ENCODE data around the gene COL15A1. TPM values are rescaled to one million over a fixed set of nuclear protein-coding genes. Genes with fewer than 3 reads are reported as not detected.
A peak's percentile ranks its signal among the peaks of the same experiment; 100 is the strongest.

The COL15A1 gene
- total RNA-seq, 3 donors from 2014 or later: 0.05 to 0.16 (median 0.10) TPM

DNA sequence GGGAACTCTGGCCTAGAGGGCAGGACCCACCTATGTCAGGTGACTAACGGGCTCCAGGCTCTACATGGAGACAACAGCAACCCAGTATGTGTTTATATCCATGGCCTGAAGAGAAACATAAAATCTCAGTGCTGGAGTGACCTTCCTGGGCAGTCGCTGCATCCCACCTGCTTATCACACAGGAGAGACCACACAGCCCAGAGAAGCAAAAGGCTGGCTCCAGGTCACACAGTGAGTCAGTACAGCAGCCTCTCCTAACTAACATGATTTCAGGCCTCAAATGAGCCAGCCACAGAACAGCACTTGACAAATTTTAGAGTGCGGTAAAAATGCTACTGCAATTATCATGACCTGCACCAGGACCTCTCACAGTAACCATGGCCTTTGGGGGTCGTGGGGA, 107.2 kb downstream of the COL15A1 start:
- Mint-ChIP-seq H3K36me3 (ENCODE audit: insufficient read depth) (no peaks in the 10 kb centered on the region), H3K4me3 (no peak overlapping the region), H3K4me1 (ENCODE audit: low read depth) (peaks cover 54% of the 10 kb centered on the region), H3K9me3 (no peaks in the 10 kb centered on the region), H3K27me3 (ENCODE audit: low read depth) (no peaks in the 10 kb centered on the region)
- ATAC-seq (no peak), DNase-seq (no peak)

DNA sequence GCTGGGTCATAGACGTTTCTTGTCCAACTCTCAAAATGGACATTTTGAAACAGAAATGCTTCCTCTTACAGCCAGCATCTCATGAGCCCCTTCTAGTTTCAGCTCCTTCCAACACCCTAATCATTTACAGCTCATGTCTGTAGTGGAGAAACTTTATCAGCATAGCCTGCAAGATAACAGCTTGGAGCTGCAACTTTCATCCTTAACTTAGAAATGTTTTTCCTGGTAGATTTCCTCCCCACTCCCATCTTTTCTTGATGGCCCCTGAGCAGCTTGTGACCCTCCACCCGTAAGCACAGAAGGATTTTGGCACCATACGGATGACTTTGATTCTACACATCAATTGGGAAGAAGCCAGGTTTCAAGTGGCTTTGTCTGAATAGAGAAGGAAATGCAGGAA, 107.7 kb downstream of the COL15A1 start:
- H3K9me3 Mint-ChIP-seq: no peaks in the 10 kb centered on the region
- ATAC-seq (no peak), DNase-seq (no peak)
- H3K4me1 Mint-ChIP-seq (ENCODE audit: low read depth): peaks cover 58% of the 10 kb centered on the region
- H3K36me3 Mint-ChIP-seq (ENCODE audit: insufficient read depth): no peaks in the 10 kb centered on the region
- no peaks in the 10 kb centered on the region for H3K27me3 Mint-ChIP-seq (ENCODE audit: low read depth)
- no peak overlapping the region for H3K4me3 Mint-ChIP-seq

DNA sequence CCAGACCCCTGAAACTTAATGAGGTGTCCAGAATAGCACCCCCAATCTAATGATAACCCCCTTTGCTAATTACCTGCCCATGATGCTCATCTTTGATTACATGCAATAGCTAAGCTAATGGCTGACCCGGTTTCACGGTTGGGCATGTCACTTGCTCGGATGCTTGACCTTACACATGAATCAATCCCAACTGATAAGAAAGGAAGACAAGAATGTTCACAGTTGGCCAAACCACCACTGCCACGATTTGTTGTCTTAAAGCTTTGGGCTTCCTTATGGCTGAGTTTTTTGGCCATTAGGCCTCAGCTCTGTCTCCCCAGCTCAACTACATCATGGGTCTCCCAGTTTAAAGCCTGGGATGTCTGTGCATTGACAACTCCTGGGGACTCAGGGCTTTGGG, 108.1 kb downstream of the COL15A1 start:
- peaks cover 61% of the 10 kb centered on the region for H3K4me1 Mint-ChIP-seq (ENCODE audit: low read depth)

DNA sequence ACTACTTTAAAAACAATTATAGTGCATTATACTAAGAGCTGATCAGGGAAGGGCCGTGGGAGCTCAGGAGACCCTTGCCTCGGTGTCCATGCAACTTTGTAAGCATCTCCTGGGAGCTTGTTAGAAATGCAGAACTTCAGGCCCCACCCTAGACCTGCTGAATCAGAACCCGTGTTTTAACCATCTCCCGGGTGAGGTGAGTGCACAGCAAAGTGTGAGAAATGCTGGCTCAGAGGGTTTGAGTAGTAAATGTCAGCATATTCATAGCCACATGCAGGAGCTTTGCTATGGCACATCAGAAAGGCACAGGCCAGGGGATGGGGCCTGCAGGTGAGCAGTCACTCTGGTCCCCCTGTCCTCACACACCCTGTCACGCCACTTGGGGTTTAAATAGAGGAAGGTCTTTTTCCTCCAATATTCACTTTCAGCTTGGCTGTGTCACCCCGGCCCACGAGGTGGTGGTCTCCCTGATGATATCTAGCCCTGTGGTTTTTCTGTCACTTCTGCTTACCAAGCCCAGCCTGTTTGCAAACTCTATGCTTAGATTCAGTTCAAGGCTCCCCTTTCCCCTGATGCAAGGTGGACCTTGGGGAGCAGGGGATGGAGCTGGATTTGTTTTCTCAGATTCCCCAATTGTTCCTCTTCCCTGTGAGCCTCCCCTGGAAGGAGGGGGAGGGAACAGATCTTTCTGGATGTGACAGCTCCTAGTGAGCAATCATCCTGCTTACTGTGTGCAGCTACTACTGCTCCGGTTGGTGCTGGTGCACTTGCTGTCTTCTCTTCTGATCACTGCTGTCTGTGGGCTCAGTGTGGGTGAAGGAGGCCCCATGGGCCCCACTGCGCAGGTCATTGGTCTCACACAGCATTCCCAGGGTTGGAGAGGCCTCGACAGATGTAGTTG, 109.4 kb downstream of the COL15A1 start:
- ATAC-seq: peak; percentile 13 to 20

More for the DNA sequence above, 108.1 kb downstream of the COL15A1 start:
- H3K36me3 Mint-ChIP-seq (ENCODE audit: insufficient read depth): no peaks in the 10 kb centered on the region
- no peaks in the 10 kb centered on the region for H3K9me3 Mint-ChIP-seq
- H3K27me3 Mint-ChIP-seq (ENCODE audit: low read depth): no peaks in the 10 kb centered on the region
- H3K4me3 Mint-ChIP-seq: no peak overlapping the region
- ATAC-seq (no peak), DNase-seq (no peak)

DNA sequence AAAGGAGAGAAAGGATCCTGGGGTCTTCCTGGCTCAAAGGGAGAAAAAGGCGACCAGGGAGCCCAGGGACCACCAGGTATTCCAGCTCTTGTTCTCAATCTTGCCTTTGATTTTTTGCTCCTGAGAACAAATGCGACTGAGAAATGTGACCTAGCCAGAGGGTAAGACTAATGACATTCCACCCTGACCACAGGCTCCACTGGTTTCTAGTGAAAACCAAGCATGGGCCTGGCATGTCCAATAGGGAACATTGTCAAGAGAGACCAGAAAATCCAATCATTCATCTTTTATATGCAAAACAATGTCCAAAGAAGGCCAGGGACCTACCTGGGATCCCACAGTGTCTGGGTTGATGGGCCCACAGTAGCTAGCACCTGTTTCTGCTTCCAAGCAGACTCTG, 110.9 kb downstream of the COL15A1 start:
- no peaks in the 10 kb centered on the region for H3K27me3 Mint-ChIP-seq (ENCODE audit: low read depth)
- ATAC-seq (no peak), DNase-seq (no peak)
- no peaks in the 10 kb centered on the region for H3K9me3 Mint-ChIP-seq
- peaks cover 77% of the 10 kb centered on the region for H3K4me1 Mint-ChIP-seq (ENCODE audit: low read depth)
- no peaks in the 10 kb centered on the region for H3K36me3 Mint-ChIP-seq (ENCODE audit: insufficient read depth)
- H3K4me3 Mint-ChIP-seq: no peak overlapping the region

More for the DNA sequence above, 109.4 kb downstream of the COL15A1 start:
- DNase-seq: no peak
- peaks cover 73% of the 10 kb centered on the region for H3K4me1 Mint-ChIP-seq (ENCODE audit: low read depth)
- no peaks in the 10 kb centered on the region for H3K27me3 Mint-ChIP-seq (ENCODE audit: low read depth)
- no peak overlapping the region for H3K4me3 Mint-ChIP-seq
- H3K9me3 Mint-ChIP-seq: no peaks in the 10 kb centered on the region
- H3K36me3 Mint-ChIP-seq (ENCODE audit: insufficient read depth): no peaks in the 10 kb centered on the region

DNA sequence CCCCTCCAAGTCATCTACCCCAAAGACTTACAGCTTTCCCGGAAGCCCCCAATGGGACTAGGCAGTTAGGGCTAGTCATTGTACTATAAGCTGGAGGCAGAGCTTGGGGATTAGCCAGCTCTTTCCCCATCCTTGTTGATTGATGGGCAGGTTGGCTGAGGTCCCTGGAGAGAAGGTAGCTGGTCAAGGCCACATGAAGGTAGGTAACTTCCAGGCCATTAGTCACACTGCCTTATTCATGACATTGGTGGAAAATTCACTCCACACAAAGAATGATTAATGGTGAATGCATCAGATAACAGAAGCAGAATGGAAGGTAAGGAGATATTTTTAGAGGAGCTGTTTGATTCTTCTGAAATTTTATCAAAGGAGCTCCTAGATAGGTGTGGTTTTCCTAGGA, 111.7 kb downstream of the COL15A1 start:
- Mint-ChIP-seq H3K36me3 (ENCODE audit: insufficient read depth) (no peaks in the 10 kb centered on the region), H3K4me3 (no peak overlapping the region), H3K27me3 (ENCODE audit: low read depth) (no peaks in the 10 kb centered on the region), H3K4me1 (ENCODE audit: low read depth) (peaks cover 75% of the 10 kb centered on the region), H3K9me3 (no peaks in the 10 kb centered on the region)
- ATAC-seq (no peak), DNase-seq (no peak)

DNA sequence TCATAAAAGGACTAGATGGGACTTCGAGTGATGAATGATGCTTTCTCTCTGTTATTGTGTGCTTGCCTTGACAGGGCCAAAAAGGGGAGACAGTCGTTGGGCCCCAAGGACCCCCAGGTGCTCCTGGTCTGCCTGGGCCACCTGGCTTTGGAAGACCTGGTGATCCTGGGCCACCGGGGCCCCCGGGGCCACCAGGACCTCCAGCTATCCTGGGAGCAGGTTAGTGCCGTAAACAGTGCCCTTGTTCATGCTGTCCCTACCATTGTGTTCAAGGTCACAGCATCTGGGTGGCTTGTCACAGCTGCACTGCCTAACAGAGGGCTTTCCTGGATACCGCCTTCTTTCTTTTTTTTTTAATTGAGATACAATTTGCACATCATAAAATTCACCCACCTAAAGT, 112.5 kb downstream of the COL15A1 start:
- ATAC-seq (no peak), DNase-seq (no peak)
- no peak overlapping the region for H3K4me3 Mint-ChIP-seq
- H3K4me1 Mint-ChIP-seq (ENCODE audit: low read depth): peaks cover 80% of the 10 kb centered on the region
- H3K36me3 Mint-ChIP-seq (ENCODE audit: insufficient read depth): no peaks in the 10 kb centered on the region
- H3K9me3 Mint-ChIP-seq: no peaks in the 10 kb centered on the region
- no peaks in the 10 kb centered on the region for H3K27me3 Mint-ChIP-seq (ENCODE audit: low read depth)

DNA sequence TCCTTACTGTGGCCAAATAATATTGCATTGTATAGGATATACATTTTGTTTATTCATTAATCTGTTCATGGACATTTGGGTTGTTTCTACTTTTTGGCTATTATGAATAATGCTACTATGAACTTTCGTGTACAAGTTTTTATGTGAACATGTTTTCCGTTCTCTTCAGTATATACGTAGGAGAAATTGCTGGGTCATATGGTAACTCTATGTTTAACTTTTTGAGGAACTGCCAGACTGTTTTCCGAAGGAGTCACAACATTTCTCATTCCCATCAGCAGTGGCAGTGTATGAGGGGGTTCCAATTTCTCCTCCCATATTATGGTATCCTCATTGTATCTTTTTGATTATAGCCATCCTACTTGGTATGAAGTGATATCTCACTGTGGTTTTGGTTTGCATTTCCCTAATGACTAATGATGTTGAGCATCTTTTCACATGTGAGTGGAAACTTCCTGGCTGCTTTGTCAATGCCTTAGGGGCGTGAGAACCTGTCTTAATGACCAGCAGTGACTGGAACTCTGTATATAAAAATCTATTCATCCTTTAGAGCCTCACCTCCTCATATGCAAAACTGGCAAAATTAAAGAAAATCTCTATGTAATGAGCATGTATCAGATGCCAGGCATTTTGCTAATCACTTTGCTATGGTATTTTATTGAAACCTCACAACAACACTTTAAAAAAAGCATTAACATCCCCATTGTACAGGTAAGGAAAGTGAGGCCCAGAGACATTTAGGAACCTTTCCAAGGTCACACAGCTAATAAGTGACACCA, 113.4 kb downstream of the COL15A1 start:
- ATAC-seq (peak; percentile 68 to 75), DNase-seq (no peak)
- no peaks in the 10 kb centered on the region for H3K9me3 Mint-ChIP-seq
- peak overlapping the region; percentile 76 for H3K4me3 Mint-ChIP-seq
- no peaks in the 10 kb centered on the region for H3K27me3 Mint-ChIP-seq (ENCODE audit: low read depth)
- no peaks in the 10 kb centered on the region for H3K36me3 Mint-ChIP-seq (ENCODE audit: insufficient read depth)
- peaks cover 86% of the 10 kb centered on the region for H3K4me1 Mint-ChIP-seq (ENCODE audit: low read depth)

DNA sequence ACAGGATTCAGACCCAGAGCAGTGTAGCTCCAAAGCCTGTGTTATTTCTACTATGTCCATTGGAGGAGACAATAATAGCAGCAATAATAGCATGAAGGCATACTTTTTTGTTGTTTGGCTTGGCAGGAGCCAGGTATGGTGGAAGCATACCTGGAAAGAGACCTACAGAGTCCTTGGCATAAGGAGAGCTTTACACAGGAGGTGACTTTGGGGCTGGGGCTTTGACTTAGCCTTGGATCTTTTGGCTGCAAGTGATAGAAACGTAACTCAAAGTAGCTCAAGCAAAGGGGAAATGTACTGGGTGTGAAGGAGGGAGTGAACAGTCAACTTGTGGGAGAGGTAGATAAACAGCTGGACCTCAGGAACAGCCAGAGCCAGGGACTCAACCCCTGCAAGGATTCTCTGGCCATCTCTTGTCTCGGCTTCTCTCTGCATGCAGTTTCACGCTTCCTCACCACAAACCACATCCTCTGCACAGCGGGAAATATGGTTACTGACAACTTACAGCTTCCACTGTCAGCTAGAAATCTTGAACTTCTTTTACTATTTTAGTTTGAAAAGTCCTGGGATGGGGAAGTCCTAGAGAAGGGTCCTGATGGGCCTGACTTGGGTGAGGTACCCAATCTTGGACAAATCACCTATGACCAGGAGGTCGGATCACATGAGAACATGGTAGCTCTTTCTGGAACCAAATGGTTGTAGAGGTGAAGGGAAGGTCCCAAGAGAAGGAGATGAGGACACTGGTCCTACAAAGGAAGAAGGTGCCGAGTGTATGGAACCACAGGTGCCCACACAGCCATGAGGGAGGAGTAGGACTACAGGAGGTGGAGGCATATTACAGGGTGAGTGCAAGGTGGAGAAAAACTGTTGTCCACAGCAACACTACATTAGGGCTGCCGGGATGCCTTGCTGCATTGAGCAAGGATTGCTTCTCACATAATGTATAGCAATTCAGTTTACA, 114.2 kb downstream of the COL15A1 start:
- DNase-seq: peak; percentile 41
- ATAC-seq: peak; percentile 60 to 73
- Mint-ChIP-seq H3K4me1 (ENCODE audit: low read depth) (peaks cover 82% of the 10 kb centered on the region), H3K27me3 (ENCODE audit: low read depth) (no peaks in the 10 kb centered on the region), H3K36me3 (ENCODE audit: insufficient read depth) (no peaks in the 10 kb centered on the region), H3K4me3 (peak overlapping the region; percentile 76), H3K9me3 (no peaks in the 10 kb centered on the region)

DNA sequence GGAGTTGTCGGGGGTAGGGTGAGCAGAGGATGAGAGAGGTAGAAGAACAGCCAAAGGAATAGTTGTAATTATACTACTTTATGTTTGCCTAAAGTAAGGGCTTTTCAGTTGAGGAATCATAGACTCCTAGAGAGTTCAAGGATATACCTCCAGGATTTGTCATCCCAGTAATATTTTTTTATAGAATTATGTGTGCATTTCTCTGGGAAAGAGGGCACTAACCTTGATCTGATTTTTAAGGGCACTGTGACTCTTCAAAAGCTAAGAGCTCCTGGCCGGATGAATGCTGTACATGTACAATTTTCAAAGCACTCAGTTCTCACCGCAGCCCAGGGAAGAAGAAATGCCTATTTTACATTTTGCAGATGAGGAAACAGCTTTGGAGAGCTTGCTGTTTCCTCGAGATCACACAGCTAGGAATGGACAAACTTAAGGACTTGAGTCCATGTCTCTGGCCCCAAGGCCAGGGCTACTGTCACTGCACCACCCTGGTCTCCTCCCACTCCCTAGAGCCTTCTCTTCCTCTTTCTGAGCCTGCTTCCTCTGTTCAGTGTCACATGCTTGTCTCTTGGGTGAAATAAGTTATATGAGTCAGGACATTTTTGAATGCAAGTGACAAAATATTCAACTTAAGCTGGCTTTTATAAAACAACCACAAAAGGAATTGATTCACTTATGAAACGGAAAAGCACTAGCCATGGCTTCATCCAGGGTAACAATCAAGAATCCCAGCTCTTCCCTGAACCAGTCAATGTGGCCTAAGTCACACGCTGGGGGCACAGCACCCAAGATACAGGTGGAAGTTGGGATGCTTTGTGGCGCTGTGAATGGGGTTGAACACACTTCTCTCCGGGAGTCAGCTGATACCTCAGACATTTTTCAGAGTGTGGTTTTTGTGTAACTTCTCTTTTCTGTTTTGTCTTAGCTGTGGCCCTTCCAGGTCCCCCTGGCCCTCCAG, 115.5 kb downstream of the COL15A1 start:
- peak overlapping the region; percentile 76 for H3K4me3 Mint-ChIP-seq

DNA sequence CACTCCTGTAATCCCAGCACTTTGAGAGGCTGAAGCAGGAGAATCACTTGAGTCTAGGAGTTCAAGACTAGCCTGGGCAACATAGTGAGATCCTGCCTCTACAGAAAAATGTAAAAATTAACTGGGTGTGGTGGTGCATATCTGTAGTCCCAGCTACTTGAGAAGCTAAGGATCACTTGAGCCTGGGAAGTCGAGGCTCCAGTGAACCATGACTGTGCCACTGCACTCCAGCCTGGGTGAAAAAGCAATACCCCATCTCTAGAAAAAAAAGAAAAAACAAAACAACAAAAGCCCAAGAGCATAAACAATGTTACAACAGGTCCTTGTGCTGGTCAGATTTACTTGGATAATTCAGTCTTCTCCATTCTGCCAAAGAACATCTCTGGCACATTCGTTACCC, 116.9 kb downstream of the COL15A1 start:
- no peak overlapping the region for H3K4me3 Mint-ChIP-seq
- peaks cover 76% of the 10 kb centered on the region for H3K4me1 Mint-ChIP-seq (ENCODE audit: low read depth)
- no peaks in the 10 kb centered on the region for H3K36me3 Mint-ChIP-seq (ENCODE audit: insufficient read depth)
- no peaks in the 10 kb centered on the region for H3K9me3 Mint-ChIP-seq
- no peak for DNase-seq
- H3K27me3 Mint-ChIP-seq (ENCODE audit: low read depth): no peaks in the 10 kb centered on the region
- ATAC-seq: no peak

More for the DNA sequence above, 115.5 kb downstream of the COL15A1 start:
- ATAC-seq (peak; percentile 53 to 56), DNase-seq (no peak)
- Mint-ChIP-seq H3K36me3 (ENCODE audit: insufficient read depth) (no peaks in the 10 kb centered on the region), H3K9me3 (no peaks in the 10 kb centered on the region), H3K27me3 (ENCODE audit: low read depth) (no peaks in the 10 kb centered on the region), H3K4me1 (ENCODE audit: low read depth) (peaks cover 77% of the 10 kb centered on the region)

DNA sequence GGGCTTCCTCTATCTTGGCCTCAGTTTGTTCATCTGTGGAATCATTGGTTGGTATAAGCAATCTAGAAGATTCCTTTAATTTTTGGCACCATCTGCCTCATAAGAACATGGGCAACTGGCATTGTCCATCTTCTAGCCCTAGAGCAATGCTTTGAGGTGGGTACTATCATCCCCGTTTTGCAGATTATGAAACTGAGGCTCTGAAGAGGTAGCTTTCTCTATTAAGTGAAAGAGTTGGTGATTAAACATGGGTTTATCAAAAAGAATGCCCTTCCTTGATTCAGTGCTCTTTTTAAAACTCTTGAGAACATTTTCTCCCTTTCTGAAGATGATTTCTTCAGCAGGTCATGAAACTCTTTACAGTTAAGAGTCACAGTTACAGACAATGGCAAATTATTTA, 118.8 kb downstream of the COL15A1 start:
- peaks cover 59% of the 10 kb centered on the region for H3K4me1 Mint-ChIP-seq (ENCODE audit: low read depth)

DNA sequence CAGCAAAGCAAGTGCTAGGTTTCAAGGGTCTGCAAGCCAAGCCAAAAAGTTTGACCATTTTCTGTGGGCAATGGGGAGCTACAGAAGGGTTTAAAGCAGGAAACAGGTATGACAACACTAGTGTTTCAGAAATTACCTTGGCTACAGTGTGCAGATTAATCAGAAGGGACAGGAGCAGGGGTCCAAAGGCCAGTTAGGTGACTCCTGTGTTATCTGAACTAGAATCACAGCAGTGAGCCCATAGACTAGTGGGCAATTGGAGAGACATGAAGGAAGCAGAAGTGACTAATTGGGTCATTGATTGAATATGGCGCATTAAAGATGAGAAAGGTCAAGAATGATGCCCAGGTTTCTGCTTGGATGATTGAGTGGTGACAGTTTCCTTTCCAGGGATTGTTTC, 119.8 kb downstream of the COL15A1 start:
- Mint-ChIP-seq H3K4me1 (ENCODE audit: low read depth) (peaks cover 53% of the 10 kb centered on the region), H3K9me3 (no peaks in the 10 kb centered on the region), H3K27me3 (ENCODE audit: low read depth) (no peaks in the 10 kb centered on the region), H3K36me3 (ENCODE audit: insufficient read depth) (no peaks in the 10 kb centered on the region), H3K4me3 (no peak overlapping the region)
- DNase-seq (no peak), ATAC-seq (no peak)

More for the DNA sequence above, 118.8 kb downstream of the COL15A1 start:
- Mint-ChIP-seq H3K36me3 (ENCODE audit: insufficient read depth) (no peaks in the 10 kb centered on the region), H3K27me3 (ENCODE audit: low read depth) (no peaks in the 10 kb centered on the region), H3K4me3 (no peak overlapping the region), H3K9me3 (no peaks in the 10 kb centered on the region)
- ATAC-seq: no peak
- no peak for DNase-seq
